HEK293T (cell line): Measurements from ENCODE around the gene OSTF1.

Experiments used
- BHLHE40 ChIP-seq: fragments of 450-650 bp; IDR thresholded peaks from 2 replicates; pipeline ENCODE4 v1.6.1; 2016; ENCODE audit warnings: mild to moderate bottlenecking, moderate library complexity, borderline replicate concordance
- FOXA1 ChIP-seq: fragments of 450-650 bp; IDR thresholded peaks from 2 replicates; pipeline ENCODE4 v1.6.1; 2016; ENCODE audit warnings: mild to moderate bottlenecking
- FOXM1 ChIP-seq: fragments of 450-650 bp; IDR thresholded peaks from 2 replicates; pipeline ENCODE4 v1.6.1; 2017; ENCODE audit warnings: mild to moderate bottlenecking, borderline replicate concordance
- PKNOX1 ChIP-seq: fragments of 450-650 bp; IDR thresholded peaks from 2 replicates; pipeline ENCODE4 v1.6.1; 2016
- SP1 ChIP-seq: fragments of 450-650 bp; IDR thresholded peaks from 2 replicates; pipeline ENCODE4 v1.6.1; 2017
- ZNF384 ChIP-seq: fragments of 450-650 bp; IDR thresholded peaks from 2 replicates; pipeline ENCODE4 v1.6.1; 2016

- no peak for TF ChIP-seq FOXM1
- TF ChIP-seq ZNF384, result no peak
- no peak for TF ChIP-seq FOXA1
- no peak for TF ChIP-seq SP1
- TF ChIP-seq PKNOX1, result no peak
- no peak for TF ChIP-seq BHLHE40
Observed at GRCh38 chr9:75106857-75107256, 18.5 kb downstream of the OSTF1 start.
